ENCODE results near the gene MPI.

The MPI gene

DNA sequence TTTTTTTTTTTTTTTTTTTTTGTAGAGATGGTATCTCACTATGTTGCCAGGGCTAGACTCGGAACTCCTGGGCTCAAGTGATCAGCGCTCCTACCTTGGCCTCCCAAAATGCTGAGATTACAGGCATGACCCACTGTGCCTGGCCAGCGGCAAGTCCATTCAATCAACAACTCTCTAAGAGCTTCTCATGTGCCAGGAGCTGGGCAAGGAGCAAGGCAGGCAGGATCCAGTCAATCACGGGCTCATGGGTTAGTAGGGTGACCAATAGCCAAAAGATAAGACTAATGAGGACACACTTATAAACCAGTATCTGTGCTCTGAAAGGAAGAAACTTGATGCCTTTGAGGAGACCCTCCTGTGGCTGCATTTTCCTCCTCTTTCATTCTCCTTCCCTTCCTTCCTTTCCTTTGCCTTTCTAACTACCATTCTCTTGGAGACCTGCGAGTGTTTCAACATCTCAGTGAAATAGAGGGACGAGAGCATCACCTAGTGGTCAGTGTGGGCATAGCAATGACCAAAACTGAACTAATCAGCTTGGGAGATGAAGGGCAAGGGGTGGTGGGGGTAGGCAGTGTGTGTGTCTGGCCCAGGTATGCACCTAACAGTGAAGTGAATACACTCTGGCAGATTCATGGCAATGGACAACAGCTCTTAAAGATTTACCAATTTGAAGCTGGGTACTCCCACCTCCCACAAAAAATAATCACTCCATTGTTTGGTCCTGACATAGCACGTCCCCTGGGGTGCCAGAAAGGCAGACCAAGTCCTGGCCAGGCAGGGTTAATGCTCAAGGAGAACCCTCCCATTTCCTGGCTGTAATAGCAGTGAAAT, 60.5 kb downstream of the MPI start:
- DNase-seq: peak; percentile 47 to 83 (median 61)

DNA sequence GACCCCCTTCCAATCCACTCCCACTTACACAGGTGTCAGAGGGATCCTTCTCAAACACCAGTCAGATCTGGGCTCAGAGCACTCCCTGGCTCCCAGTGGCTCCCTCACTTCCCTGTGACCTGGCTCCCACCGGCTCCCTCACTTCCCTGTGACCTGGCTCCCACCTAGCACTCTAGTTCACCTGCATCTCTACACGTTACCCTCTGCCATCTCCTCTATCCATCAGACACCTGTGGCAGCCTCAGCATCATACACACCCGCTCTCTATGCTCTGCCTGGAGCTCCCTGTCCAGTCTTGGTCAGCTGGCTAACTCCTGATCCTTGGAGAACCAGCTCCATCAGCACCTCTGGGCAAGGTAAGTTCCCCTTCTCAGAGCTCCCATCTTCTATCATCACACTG, 61.2 kb downstream of the MPI start:
- no peak for DNase-seq

All from activated CD4-positive, CD25-positive, alpha-beta regulatory T cell (primary cell).